K562 (cell line): ENCODE results near the gene CCDC85C. TPM values are rescaled to one million over a fixed set of nuclear protein-coding genes. Genes with fewer than 3 reads are reported as not detected.

Source experiments
- ATAC-seq: fragments of 200-7000 bp; cut with Tn5 transposase; 3 replicates; pipeline ENCODE4 v1.9.1; 2020; ENCODE audit warnings: moderate library complexity
- BruUV-seq: library from RNA; stranded (reverse); fragments of 400-500 nt; replicated peaks from 2 replicates; lab custom pipeline; 2021; lab: Mats Ljungman, UMichigan
- CTCF ChIA-PET: fragments of 300-600 bp; formaldehyde crosslinking; extraction: SDS; loops from one replicate; lab custom pipeline; 2021; ENCODE audit warnings: low intra/inter-chr PET ratio; lab: Yijun Ruan, JAX
- POLR2A ChIA-PET: fragments of 300-600, 350-650 bp; sonication (Branson Sonifier 250); formaldehyde crosslinking; extraction: SDS; loops from one replicate; lab custom pipeline; 2021; ENCODE audit warnings: antibody characterized with exemption, inconsistent platforms; lab: Yijun Ruan, JAX
- DNase-seq, 4 experiments: peaks; one replicate each; pipeline versions ENCODE4 v3.0.0 to v3.0.0-alpha.2; 2011 to 2018; ENCODE audit warnings: low spot score in 3 of 4, mixed read lengths in 3 of 4; ENCODE audit errors: extremely low read depth in 1 of 4
- FAIRE-seq: peaks from 2 replicates; lab custom pipeline; 2011; peaks lifted over from hg19 to GRCh38; lab: Jason Lieb, UNC
- H2AFZ ChIP-seq: 2 replicates; pipeline ENCODE4 v1.6.0; 2011; ENCODE audit warnings: low read depth, low read length, control low read depth, inconsistent platforms
- H3K27ac ChIP-seq: fragments of 200-600 bp; 3 replicates; pipeline ENCODE4 v1.8.0; 2011; ENCODE audit warnings: low read depth, mild to moderate bottlenecking, control low read depth, inconsistent platforms, low read length, moderate library complexity, mixed read lengths; ENCODE audit errors: extremely low read depth
- H3K27me3 ChIP-seq, 2 experiments: fragments of 300-600 bp in 1 of 2; 2 replicates in 1 of 2; 3 replicates in 1 of 2; pipeline versions ENCODE4 v1.6.0 to v1.8.0; 2011; ENCODE audit warnings: inconsistent platforms in 2 of 2, low read length in 2 of 2, mild to moderate bottlenecking in 1 of 2, mixed read lengths in 1 of 2, moderate library complexity in 1 of 2; ENCODE audit not compliant: control insufficient read depth in 2 of 2, insufficient read depth in 2 of 2
- H3K36me3 ChIP-seq: fragments of 300-600 bp; 3 replicates; pipeline ENCODE4 v1.8.0; 2011; ENCODE audit warnings: mild to moderate bottlenecking, low read length, inconsistent platforms; ENCODE audit not compliant: control insufficient read depth, insufficient read depth
- H3K4me1 ChIP-seq, 2 experiments: fragments of 200-600 bp in 1 of 2; replicated peaks in 1 of 2; 2 replicates in 1 of 2; 3 replicates in 1 of 2; pipeline versions ENCODE4 v1.5.1 to v1.8.0; 2011; ENCODE audit warnings: inconsistent platforms in 2 of 2, low read length in 2 of 2, mild to moderate bottlenecking in 1 of 2, mixed read lengths in 1 of 2, moderate library complexity in 1 of 2; ENCODE audit not compliant: control insufficient read depth in 2 of 2, insufficient read depth in 2 of 2
- H3K4me2 ChIP-seq: 2 replicates; pipeline ENCODE4 v1.6.1; 2011; ENCODE audit warnings: low read length, control low read depth, inconsistent platforms, mixed read lengths; ENCODE audit not compliant: insufficient read depth
- H3K4me3 ChIP-seq: fragments of 200-600 bp; sonication (generic), shearing (Covaris generic); 2 replicates; pipeline ENCODE4 v1.5.1; 2016; ENCODE audit warnings: control low read depth, inconsistent platforms
- H3K79me2 ChIP-seq: fragments of 200-600 bp; 3 replicates; pipeline ENCODE4 v1.8.0; 2011; ENCODE audit warnings: low read length, inconsistent platforms; ENCODE audit not compliant: control insufficient read depth, insufficient read depth
- H3K9ac ChIP-seq, 2 experiments: 2 replicates each; pipeline versions ENCODE4 v1.6.0 to v1.6.1; 2011; ENCODE audit warnings: low read depth in 2 of 2, low read length in 2 of 2, control low read depth in 1 of 2, inconsistent platforms in 1 of 2, mild to moderate bottlenecking in 1 of 2, mixed read lengths in 1 of 2; ENCODE audit not compliant: insufficient read depth in 1 of 2
- H3K9me1 ChIP-seq: one replicate; pipeline ENCODE4 v1.6.0; 2011; ENCODE audit warnings: inconsistent platforms, mild to moderate bottlenecking, low read length, moderate library complexity; ENCODE audit not compliant: control insufficient read depth, insufficient read depth
- H3K9me3 ChIP-seq: replicated peaks from 2 replicates; pipeline ENCODE4 v1.5.1; 2011; ENCODE audit warnings: low read depth, low read length, inconsistent platforms; ENCODE audit not compliant: control insufficient read depth, insufficient read depth
- H4K20me1 ChIP-seq: replicated peaks from 2 replicates; pipeline ENCODE4 v1.6.1; 2011; ENCODE audit warnings: low read length, inconsistent platforms, mixed read lengths; ENCODE audit not compliant: control insufficient read depth, insufficient read depth
- BRD4 ChIP-seq: fragments of 200-600 bp; sonication (generic); IDR thresholded peaks from 2 replicates; pipeline ENCODE4 v1.6.1; 2017; ENCODE audit warnings: inconsistent platforms
- CCAR2 ChIP-seq: fragments of 200-400 bp; formaldehyde crosslinking; IDR thresholded peaks from 2 replicates; pipeline ENCODE4 v1.6.1; 2017; ENCODE audit warnings: mild to moderate bottlenecking, low read depth, low read length
- FOXJ3 ChIP-seq: sonication (generic); formaldehyde crosslinking; IDR thresholded peaks from 2 replicates; pipeline ENCODE4 v1.4.0; 2020; ENCODE audit warnings: mild to moderate bottlenecking, missing genetic modification reagents
- LARP7 ChIP-seq: fragments of 450-650 bp; IDR thresholded peaks from 2 replicates; pipeline ENCODE4 v1.6.1; 2016
- PKNOX1 ChIP-seq: fragments of 450-650 bp; IDR thresholded peaks from 2 replicates; pipeline ENCODE4 v1.6.1; 2016
- POLR3G ChIP-seq: IDR thresholded peaks from 2 replicates; pipeline ENCODE4 v1.6.1; 2011; ENCODE audit not compliant: insufficient read length, insufficient replicate concordance; ENCODE audit errors: extremely low read depth
- RBM22 ChIP-seq: fragments of 200-400 bp; formaldehyde crosslinking; IDR thresholded peaks from 2 replicates; pipeline ENCODE4 v1.6.1; 2018; ENCODE audit warnings: low read length, low read depth; ENCODE audit not compliant: poor library complexity, severe bottlenecking
- ZBTB2 ChIP-seq: fragments of 450-650 bp; IDR thresholded peaks from 2 replicates; pipeline ENCODE4 v1.6.1; 2016; ENCODE audit warnings: antibody characterized with exemption
- ZKSCAN3 ChIP-seq: fragments of 250-450 bp; sonication (Bioruptor Pico); IDR thresholded peaks from 2 replicates; pipeline ENCODE4 v1.4.0; 2020
- ZNF124 ChIP-seq: sonication (generic); formaldehyde crosslinking; IDR thresholded peaks from 2 replicates; pipeline ENCODE4 v1.8.1; 2022; ENCODE audit warnings: missing genetic modification reagents
- ZNF384 ChIP-seq: IDR thresholded peaks from 2 replicates; pipeline ENCODE4 v1.6.1; 2012; ENCODE audit warnings: low read depth, low read length, improper control_type of control experiment
- ZNF431 ChIP-seq: sonication (generic); formaldehyde crosslinking; IDR thresholded peaks from 2 replicates; pipeline ENCODE4 v1.8.0; 2022; ENCODE audit warnings: mild to moderate bottlenecking, missing genetic modification reagents
- ZSCAN32 ChIP-seq: fragments of 450-650 bp; formaldehyde crosslinking; IDR thresholded peaks from 2 replicates; pipeline ENCODE4 v1.4.0; 2020; ENCODE audit warnings: mild to moderate bottlenecking, moderate library complexity
- WGBS: fragments of 100-300 bp; shearing (Covaris generic); methylation state at CpG from one replicate; pipeline ENCODE4 v1.1.6; 2016; ENCODE audit warnings: low coverage, mixed read lengths; ENCODE audit not compliant: insufficient coverage; ENCODE audit errors: missing lambda C conversion rate; 5-methylcytosine and 5-hydroxymethylcytosine counted together
- in situ Hi-C: fragments of 300-500 bp; cut with MboI; formaldehyde crosslinking; loops from 4 replicates; pipeline ENCODE4 v1.15.0; 2018; ENCODE audit warnings: inconsistent platforms, mixed read lengths
- intact Hi-C: fragments of 100-400 bp; cut with micrococcal nuclease; formaldehyde crosslinking; loops from 2 replicates; pipeline ENCODE4 v1.14.2; 2022
- polyA plus RNA-seq, 8 experiments: library from polyadenylated mRNA; depleted of rRNA in 4 of 8; stranded (reverse) in 5 of 8; unstranded in 3 of 8; fragments of >200 nt; fragmentation: Nextera tagmentation in 2 of 8; fragmentation: Illumina TruSeq in 1 of 8; extraction: Ambion mirVana in 2 of 8; extraction: Trizol in 1 of 8; gene quantifications; 2 replicates each; pipeline versions ENCODE4 v1.2.1 to v1.2.3, GENCODE V29; 2011 to 2014; ENCODE audit warnings: inconsistent platforms in 1 of 8, missing spikeins in 1 of 8
- total RNA-seq, 7 experiments: library from RNA; depleted of rRNA in 6 of 7; stranded (reverse); fragments of >200 nt in 6 of 7; fragmentation: Illumina TruSeq in 2 of 7; extraction: Trizol in 2 of 7; gene quantifications; 2 replicates each; pipeline versions ENCODE4 v1.2.1 to v1.2.3, GENCODE V29; 2011 to 2021; ENCODE audit warnings: low replicate concordance in 1 of 7

The CCDC85C gene
- total and polyA plus RNA-seq, 9 of the 15 experiments (the other 6 are each of a cell fraction or from before 2014, with no cell fraction given): 0.18 to 22.0 (median 6.3) TPM

GRCh38 chr14:99503848-99504453 lies 100.1 kb downstream of the CCDC85C start:
- Histone ChIP-seq H2AFZ (no peak overlapping the region), H3K27ac (no peak overlapping the region), H3K4me3 (no peak overlapping the region), H3K36me3 (peaks cover 94% of the 10 kb centered on the region), H3K9ac (no peak overlapping the region), H3K4me1 (0 out of 5 replicates have a peak, but pooled peaks cover 0 to 1% of the 10 kb centered on the region in 2 experiments), H3K27me3 (no peaks in the 10 kb centered on the region), H3K4me2 (no peak overlapping the region), H3K79me2 (no peaks in the 10 kb centered on the region), H3K9me1 (no peaks in the 10 kb centered on the region), H4K20me1 (0 out of 2 replicates have a peak, but pooled peaks cover 2% of the 10 kb centered on the region), H3K9me3 (no peaks in the 10 kb centered on the region)
- no peak for DNase-seq
- intact Hi-C loops: no loop called here
- ChIA-PET POLR2A (interaction anchor here (0.8 kb wide), 1 partner anchor 8 kb away, joined by 3 read pairs; no protein-coding TSS in a partner anchor), CTCF (no interaction called here)
- WGBS: 84% methylated on average over 3 of the region's 4 CpGs
- in situ Hi-C loops: no loop called here
- FAIRE-seq: no peak
- BruUV-seq: no TSS peak
- no peak for ATAC-seq
- TF ChIP-seq FOXJ3 (CRISPR knock-in tag): no peak
- no peak for TF ChIP-seq PKNOX1
- TF ChIP-seq POLR3G: no peak
- TF ChIP-seq BRD4: no peak

- Histone ChIP-seq H3K27ac (no peak overlapping the region), H3K9me3 (no peaks in the 10 kb centered on the region), H3K27me3 (no peaks in the 10 kb centered on the region), H3K9ac (no peak overlapping the region; a peak in 1 of 4 replicates), H3K4me3 (no peak overlapping the region), H3K79me2 (no peaks in the 10 kb centered on the region), H3K36me3 (peaks cover 94% of the 10 kb centered on the region), H3K4me2 (no peak overlapping the region), H3K9me1 (no peaks in the 10 kb centered on the region), H3K4me1 (no peaks in the 10 kb centered on the region), H4K20me1 (no peaks in the 10 kb centered on the region), H2AFZ (no peak overlapping the region)
- POLR2A ChIA-PET: no interaction called here
- no TSS peak for BruUV-seq
- no peak for ATAC-seq
- in situ Hi-C loops (no loop called here), intact Hi-C loops (no loop called here)
- 96% methylated on average over 9 of the region's 14 CpGs for WGBS
- CTCF ChIA-PET: no interaction called here
- no peak for DNase-seq
- FAIRE-seq: no peak
- TF ChIP-seq LARP7: no peak
- no peak for TF ChIP-seq ZNF124 (CRISPR knock-in tag)
- TF ChIP-seq CCAR2: no peak
- no peak for TF ChIP-seq ZBTB2
- no peak for TF ChIP-seq ZNF431 (CRISPR knock-in tag)
- TF ChIP-seq RBM22: no peak
- no peak for TF ChIP-seq ZNF384
- TF ChIP-seq ZSCAN32: no peak
- no peak for TF ChIP-seq ZKSCAN3
These were observed 101.0 kb downstream of the CCDC85C start for GRCh38 chr14:99502989-99503421.
